Measurements from ENCODE around the gene PPIL6.

Gene PPIL6

DNA sequence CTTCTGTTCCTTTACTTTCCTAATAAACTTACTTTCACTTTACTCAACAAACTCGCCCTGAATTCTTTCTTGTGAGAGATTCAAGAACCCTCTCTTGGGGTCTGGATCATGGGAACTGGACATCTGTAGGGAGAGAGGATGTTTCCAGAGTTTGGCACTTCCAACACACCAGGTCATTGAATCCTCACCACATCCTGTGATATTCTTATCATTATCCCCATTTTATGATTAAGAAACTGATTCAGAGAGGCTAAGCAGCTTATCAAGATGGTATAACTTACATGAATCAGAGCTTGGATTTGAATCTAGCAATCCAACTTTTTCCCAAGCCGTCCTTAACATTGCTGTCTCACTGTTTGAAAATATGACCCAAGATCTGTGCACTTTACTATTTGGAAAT, 15.5 kb downstream of the PPIL6 start:
- H3K9me3 ChIP-seq (ENCODE audit: control insufficient read depth, insufficient read depth, low read length) = no peaks in the 10 kb centered on the region
- no peaks in the 10 kb centered on the region for H3K36me3 ChIP-seq (ENCODE audit: insufficient read depth, low read length)
- peaks cover 4% of the 10 kb centered on the region; the same call in 1 of the 2 replicates for H3K4me1 ChIP-seq (ENCODE audit: insufficient read depth, low read length)
- no peak overlapping the region for H3K9ac ChIP-seq (ENCODE audit: low read depth, low read length)

DNA sequence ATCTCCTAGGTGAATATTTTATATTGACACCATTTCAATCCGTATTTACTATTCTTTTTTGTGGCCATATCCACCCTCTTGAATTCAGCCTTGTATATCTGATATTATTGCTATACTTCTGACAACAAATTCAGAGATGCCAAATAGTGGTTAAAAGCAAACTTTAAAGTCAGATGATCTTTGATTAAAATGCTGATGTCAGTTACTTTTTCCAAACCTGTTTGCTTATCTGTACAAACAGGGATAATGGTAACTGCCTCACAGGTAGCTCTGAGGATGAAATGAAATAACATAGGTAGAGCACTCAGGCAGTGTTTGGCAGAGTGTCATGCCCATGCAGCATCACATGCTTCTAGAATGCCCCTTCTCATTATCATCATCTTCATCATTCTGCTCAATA, 19.2 kb downstream of the PPIL6 start:
- no peaks in the 10 kb centered on the region for H3K9me3 ChIP-seq (ENCODE audit: control insufficient read depth, insufficient read depth, low read length)
- H3K4me1 ChIP-seq (ENCODE audit: insufficient read depth, low read length) = peaks cover 4% of the 10 kb centered on the region; the same call in 1 of the 2 replicates
- H3K36me3 ChIP-seq (ENCODE audit: insufficient read depth, low read length) = no peaks in the 10 kb centered on the region
- no peak overlapping the region for H3K9ac ChIP-seq (ENCODE audit: low read depth, low read length)

DNA sequence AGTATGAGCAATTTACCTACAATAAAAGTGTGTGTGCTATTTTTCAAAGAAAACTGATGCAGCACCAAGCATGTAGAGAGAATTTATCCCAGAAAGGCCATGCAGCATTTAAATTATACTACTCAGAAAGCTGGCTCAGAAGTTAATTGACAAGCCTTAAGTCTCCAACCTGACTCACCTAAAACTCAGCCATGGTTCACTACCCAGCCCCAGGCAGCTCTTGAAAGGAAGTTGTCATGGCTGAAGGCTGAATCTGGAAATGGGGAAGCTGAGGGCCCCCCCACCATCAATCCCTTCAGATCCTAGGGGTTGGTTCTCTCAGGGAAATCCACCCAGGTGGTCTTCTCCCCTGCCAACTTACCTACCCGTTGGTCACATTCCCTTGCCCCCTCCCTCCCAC, 19.7 kb downstream of the PPIL6 start:
- Histone ChIP-seq H3K4me1 (ENCODE audit: insufficient read depth, low read length) (peaks cover 4% of the 10 kb centered on the region; the same call in 1 of the 2 replicates), H3K9ac (ENCODE audit: low read depth, low read length) (no peak overlapping the region), H3K36me3 (ENCODE audit: insufficient read depth, low read length) (no peaks in the 10 kb centered on the region), H3K9me3 (ENCODE audit: control insufficient read depth, insufficient read depth, low read length) (no peaks in the 10 kb centered on the region)

DNA sequence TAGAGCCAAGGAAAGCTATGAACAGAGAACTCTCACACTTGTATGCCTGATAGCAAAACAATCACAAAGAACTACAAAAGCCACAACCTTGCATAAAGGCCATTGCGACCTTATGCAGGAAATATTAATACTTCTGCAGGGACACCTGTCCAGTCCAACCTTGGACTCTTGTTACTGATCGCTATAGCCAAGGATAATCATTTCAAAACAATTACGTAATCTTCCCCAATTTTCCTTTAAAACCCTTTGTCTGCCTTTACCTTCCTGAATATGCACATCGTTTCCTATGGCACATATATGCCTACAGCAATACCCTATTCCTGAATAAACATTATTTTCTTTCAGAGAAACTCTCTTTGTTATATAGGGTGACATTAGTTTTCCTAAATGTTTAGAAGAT, 22.8 kb downstream of the PPIL6 start:
- Histone ChIP-seq H3K4me1 (ENCODE audit: insufficient read depth, low read length) (no peaks in the 10 kb centered on the region), H3K9ac (ENCODE audit: low read depth, low read length) (no peak overlapping the region), H3K36me3 (ENCODE audit: insufficient read depth, low read length) (no peaks in the 10 kb centered on the region), H3K9me3 (ENCODE audit: control insufficient read depth, insufficient read depth, low read length) (no peaks in the 10 kb centered on the region)

DNA sequence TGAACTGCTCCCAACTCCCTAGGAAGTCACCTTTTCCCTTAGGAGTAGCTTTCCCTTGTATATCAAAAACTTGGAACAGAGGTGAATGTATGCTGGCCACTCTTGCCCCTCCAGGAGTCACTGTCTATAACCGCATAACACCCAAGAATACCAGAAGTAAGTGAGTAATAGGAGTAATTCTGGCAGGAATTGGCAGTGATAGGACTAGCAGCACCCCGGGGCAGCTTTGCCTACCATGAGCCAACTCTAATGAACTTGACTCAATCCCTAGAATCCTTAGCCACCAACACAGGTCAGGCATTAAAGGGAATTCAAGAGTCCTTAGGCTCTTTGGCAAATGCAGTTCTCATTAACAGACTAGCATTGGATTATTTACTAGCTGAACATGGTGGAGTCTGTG, 29.4 kb downstream of the PPIL6 start:
- Histone ChIP-seq H3K4me1 (ENCODE audit: insufficient read depth, low read length) (no peaks in the 10 kb centered on the region), H3K9me3 (ENCODE audit: control insufficient read depth, insufficient read depth, low read length) (no peaks in the 10 kb centered on the region), H3K9ac (ENCODE audit: low read depth, low read length) (no peak overlapping the region), H3K36me3 (ENCODE audit: insufficient read depth, low read length) (no peaks in the 10 kb centered on the region)

DNA sequence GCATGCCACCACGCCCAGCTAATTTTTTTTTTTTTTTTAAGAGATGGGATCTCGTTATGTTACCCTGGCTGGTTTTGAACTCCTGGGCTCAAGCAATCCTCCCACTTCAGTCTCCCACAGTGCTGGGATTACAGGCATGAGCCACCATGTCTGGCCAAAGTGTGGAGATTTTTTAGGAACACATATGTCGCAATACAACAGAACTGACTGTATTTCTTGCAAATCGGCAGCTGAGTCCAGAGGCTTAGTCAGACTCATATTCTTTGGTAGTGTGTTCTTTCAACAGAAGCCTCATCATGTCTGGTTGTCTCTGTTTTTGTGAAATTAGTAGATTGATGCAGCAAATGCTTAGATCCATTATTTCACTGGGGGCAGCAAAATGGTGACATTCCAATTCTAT, 34.2 kb downstream of the PPIL6 start:
- H3K4me1 ChIP-seq (ENCODE audit: insufficient read depth, low read length) = no peaks in the 10 kb centered on the region
- H3K36me3 ChIP-seq (ENCODE audit: insufficient read depth, low read length) = no peaks in the 10 kb centered on the region
- no peaks in the 10 kb centered on the region for H3K9me3 ChIP-seq (ENCODE audit: control insufficient read depth, insufficient read depth, low read length)
- no peak overlapping the region for H3K9ac ChIP-seq (ENCODE audit: low read depth, low read length)

DNA sequence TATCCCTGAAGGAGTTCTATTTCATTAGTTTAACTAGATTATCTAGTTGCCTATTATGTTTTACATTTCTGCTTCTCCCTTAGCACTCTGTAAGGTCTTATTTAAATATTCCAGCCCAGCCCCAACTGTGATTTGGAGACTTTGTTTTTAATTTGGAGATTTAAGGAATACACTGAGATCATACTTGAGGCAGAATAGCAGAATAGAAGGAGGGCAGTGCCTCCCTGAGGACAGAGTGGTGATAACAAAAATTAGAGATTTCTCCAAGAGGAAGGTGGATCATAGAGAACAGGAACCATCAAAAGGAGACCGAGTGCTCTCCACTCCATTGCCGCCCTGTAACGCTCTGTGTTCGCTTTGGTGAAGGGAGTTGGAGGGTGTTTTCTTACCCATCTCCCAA, 43.4 kb downstream of the PPIL6 start:
- Histone ChIP-seq H3K9me3 (ENCODE audit: control insufficient read depth, insufficient read depth, low read length) (no peaks in the 10 kb centered on the region), H3K9ac (ENCODE audit: low read depth, low read length) (no peak overlapping the region), H3K4me1 (ENCODE audit: insufficient read depth, low read length) (no peaks in the 10 kb centered on the region; the same call in 1 of the 2 replicates), H3K36me3 (ENCODE audit: insufficient read depth, low read length) (no peaks in the 10 kb centered on the region)

DNA sequence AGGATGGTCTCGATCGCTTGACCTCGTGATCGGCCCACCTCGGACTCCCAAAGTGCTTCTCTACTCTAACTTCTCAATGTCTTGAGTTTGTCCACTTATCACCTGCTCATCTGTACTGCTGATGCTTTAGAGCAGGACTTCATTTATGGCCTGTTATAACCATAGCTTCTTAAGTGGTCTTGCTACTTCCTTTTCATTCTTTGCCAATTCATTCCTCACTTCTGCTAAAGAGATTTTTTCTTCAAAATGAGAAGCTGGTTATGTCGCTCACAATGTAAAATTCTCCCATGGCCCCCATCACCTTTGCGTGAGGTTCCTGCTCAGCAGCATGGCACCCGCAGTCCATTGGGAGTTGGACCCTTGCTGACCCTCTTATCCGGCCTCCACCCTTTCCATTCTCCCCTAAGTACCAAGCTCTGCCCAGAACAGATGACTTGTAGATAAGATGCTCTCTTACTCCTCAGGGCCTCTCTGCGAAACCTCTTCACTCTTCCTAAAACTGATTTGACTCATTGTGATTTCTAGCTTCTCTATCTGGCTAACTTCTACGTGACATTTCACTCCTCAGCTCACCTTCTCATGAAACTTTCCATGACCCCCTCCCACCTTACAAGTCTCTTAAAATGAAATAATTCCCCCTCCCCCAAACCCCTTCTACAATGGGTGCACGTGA, 44.2 kb downstream of the PPIL6 start:
- Histone ChIP-seq H3K9ac (ENCODE audit: low read depth, low read length) (no peak overlapping the region), H3K9me3 (ENCODE audit: control insufficient read depth, insufficient read depth, low read length) (no peaks in the 10 kb centered on the region), H3K36me3 (ENCODE audit: insufficient read depth, low read length) (no peaks in the 10 kb centered on the region), H3K4me1 (ENCODE audit: insufficient read depth, low read length) (no peaks in the 10 kb centered on the region; the same call in 1 of the 2 replicates)

DNA sequence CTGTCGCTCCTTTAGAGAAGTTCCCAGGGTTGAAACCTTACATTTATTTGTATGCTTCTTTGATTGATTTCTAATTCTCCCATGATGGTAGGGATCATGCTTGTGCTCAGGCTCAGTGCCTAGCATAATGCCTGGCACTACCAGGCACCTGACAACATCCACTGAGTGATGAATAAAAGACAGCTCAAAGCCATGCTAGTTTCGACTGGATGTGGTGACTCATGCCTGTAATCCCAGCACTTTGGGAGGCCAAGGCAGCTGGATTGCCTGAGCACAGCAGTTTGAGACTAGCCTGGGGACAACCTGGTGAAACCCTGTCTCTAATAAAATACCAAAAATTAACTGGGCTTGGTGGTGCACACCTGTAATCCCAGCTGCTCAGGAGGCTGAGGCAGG, 46.5 kb downstream of the PPIL6 start:
- no peaks in the 10 kb centered on the region; the same call in 1 of the 2 replicates for H3K4me1 ChIP-seq (ENCODE audit: insufficient read depth, low read length)
- no peak overlapping the region for H3K9ac ChIP-seq (ENCODE audit: low read depth, low read length)
- no peaks in the 10 kb centered on the region for H3K9me3 ChIP-seq (ENCODE audit: control insufficient read depth, insufficient read depth, low read length)
- H3K36me3 ChIP-seq (ENCODE audit: insufficient read depth, low read length) = no peaks in the 10 kb centered on the region

DNA sequence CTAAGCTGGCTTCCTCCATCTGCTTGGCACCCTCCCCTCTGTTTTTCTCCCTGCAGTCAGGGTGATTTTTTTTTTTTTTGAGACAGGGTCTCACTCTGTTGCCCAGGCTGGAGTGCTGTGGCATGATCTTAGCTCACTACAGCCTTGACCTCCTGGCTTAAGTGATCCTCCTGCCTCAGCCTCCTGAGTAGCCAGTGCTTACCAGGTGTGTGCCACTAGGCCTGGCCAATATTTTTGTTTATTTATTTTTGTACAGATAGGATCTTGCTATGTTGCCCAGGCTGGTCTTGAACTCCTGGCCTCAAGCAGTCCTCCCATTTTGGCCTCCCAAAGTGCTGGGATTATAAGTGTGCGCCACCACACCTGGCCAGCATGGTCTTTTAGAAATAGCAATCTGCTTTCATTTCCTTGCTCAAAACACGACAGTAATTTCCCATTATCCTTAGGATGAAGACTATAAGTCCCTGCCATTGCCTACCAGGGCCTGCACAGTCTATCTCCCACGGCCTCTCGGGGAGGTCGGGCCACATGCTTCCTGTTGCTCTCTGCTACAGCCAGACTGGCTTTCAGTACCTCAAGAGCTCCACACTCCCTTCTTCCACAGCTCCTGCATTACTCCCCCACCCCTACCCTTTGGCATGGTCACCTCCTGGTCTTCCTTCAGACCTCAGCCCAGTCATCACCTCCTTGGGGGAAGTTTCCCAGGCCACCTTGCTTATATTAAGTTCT, 47.1 kb downstream of the PPIL6 start:
- Histone ChIP-seq H3K9me3 (ENCODE audit: control insufficient read depth, insufficient read depth, low read length) (no peaks in the 10 kb centered on the region), H3K4me1 (ENCODE audit: insufficient read depth, low read length) (no peaks in the 10 kb centered on the region; the same call in 1 of the 2 replicates), H3K36me3 (ENCODE audit: insufficient read depth, low read length) (no peaks in the 10 kb centered on the region), H3K9ac (ENCODE audit: low read depth, low read length) (no peak overlapping the region)

DNA sequence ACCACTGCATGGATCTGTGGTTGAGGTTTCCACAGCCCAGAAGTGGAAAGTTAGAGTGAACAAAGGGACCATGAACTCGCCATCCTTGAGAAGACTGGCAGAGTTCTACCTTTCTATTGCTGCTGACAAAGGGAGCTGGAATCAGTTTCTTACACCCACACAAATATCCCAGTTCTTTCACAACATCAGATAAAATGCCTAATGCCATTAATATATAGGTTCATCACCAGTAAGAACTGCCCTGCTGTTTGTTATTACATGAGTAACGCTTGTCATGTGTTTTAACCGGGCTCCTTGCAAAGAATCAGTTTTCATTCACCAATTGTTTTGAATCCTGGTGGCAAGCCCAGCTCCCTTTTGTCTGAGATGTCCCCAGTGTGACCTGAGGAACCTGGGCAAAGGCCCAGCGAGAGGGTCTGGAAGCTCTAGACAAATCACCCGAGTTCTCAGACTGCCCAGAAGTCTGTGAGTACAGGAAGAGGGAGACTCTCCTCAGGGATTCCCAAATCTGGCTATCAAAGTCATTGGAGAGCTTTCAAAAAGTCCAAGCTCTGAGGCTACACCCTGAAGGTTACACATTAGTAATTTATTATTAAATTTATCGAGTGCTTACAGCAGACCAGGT, 50.7 kb downstream of the PPIL6 start:
- no peak overlapping the region for H3K9ac ChIP-seq (ENCODE audit: low read depth, low read length)
- H3K4me1 ChIP-seq (ENCODE audit: insufficient read depth, low read length) = no peaks in the 10 kb centered on the region; the same call in 1 of the 2 replicates
- H3K36me3 ChIP-seq (ENCODE audit: insufficient read depth, low read length) = no peaks in the 10 kb centered on the region
- no peaks in the 10 kb centered on the region for H3K9me3 ChIP-seq (ENCODE audit: control insufficient read depth, insufficient read depth, low read length)

DNA sequence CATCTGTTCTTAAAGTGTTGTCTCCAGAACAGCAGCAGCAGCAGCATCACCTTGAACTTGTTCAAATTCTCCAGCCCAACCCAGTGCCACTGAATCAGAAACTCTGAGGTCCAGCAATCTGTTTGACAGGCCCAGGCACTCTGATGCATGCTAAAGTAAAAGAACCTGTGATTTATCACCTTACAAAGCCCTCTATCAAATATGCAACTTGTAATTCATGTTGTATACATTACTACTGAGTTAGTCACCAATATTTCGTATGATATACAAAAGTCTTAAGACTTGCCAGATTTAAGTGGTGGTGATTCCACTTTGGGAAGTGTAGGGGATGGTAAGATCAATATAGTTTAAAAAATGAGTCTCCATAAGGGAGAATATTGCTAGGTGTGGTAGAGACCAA, 52.2 kb downstream of the PPIL6 start:
- Histone ChIP-seq H3K36me3 (ENCODE audit: insufficient read depth, low read length) (no peaks in the 10 kb centered on the region), H3K9me3 (ENCODE audit: control insufficient read depth, insufficient read depth, low read length) (no peaks in the 10 kb centered on the region)

DNA sequence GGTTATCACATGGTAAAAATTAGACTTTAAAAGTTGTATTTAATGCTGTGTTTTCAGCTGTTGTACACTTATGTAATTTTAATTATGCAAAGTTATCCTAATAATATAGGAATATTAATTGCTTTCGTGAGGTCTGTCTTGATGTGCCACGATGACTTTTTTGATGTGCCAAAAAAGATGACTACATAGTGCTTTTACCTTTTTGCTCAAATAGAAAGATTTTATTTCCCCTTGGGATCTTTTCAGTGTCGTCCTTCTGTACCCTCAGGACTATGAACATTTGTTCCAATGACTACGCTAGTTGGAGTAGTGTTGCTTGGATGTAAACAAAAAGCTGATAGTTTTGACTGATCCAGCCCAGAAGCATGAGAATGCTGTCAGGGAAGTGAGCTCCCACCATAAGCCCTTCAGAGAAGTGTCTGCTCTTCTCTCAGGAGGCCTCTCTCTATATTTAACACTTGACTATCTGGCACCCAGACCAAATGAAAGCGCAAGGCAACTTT, 56.9 kb downstream of the PPIL6 start:
- Histone ChIP-seq H3K9me3 (ENCODE audit: control insufficient read depth, insufficient read depth, low read length) (no peaks in the 10 kb centered on the region), H3K9ac (ENCODE audit: low read depth, low read length) (peak overlapping the region; percentile 78), H3K4me1 (ENCODE audit: insufficient read depth, low read length) (peaks cover 13% of the 10 kb centered on the region), H3K36me3 (ENCODE audit: insufficient read depth, low read length) (no peaks in the 10 kb centered on the region)

More for the DNA sequence above, 52.2 kb downstream of the PPIL6 start:
- Histone ChIP-seq H3K4me1 (ENCODE audit: insufficient read depth, low read length) (no peaks in the 10 kb centered on the region), H3K9ac (ENCODE audit: low read depth, low read length) (no peak overlapping the region)

DNA sequence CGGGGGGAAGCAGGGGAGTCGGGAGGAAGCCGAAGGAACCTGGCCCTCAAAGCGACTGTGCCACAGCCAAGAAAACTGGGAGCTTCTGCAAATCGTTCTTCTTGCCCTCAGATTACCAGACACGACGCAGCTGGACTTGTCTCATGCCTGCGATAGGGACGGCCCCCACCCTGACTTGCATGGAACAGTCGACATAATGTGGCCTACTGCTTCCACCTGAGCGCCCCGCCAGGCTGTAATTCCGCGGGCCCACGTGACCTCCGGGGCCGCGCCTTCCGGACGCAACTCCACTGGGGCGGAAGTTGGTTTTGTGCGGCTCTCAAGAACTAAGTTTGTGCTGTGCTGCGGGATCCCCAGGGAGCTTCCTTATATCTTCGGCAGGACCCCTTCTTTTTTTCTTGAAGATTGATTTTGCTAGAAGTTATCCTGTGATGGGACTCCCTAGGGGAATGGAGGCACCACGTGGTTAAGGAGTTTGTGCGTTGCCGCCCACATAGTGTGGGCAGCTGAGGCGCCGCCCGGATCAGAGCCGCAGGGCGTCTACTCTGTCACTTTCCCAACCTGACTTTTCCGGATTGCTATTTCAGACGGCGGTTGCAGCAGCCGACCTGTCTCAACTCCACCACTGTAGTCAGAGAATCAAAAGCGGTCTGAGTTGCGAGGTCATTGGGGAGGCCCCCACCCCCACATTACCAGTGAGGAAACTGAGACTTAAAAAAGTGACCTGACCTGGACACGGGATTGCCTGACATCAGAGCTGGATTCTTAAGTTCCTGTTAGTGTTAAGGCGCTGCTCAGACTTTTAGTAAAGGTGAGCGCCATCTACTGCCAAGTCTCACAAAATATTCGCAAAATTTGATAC, 57.6 kb downstream of the PPIL6 start:
- Histone ChIP-seq H3K9me3 (ENCODE audit: control insufficient read depth, insufficient read depth, low read length) (no peaks in the 10 kb centered on the region), H3K9ac (ENCODE audit: low read depth, low read length) (peak overlapping the region; percentile 78), H3K4me1 (ENCODE audit: insufficient read depth, low read length) (peaks cover 13% of the 10 kb centered on the region), H3K36me3 (ENCODE audit: insufficient read depth, low read length) (peaks cover 1% of the 10 kb centered on the region; the same call in 1 of the 2 replicates)

Data from ES-I3 (cell line).